Fibroblast of lung (primary cell): Measurements from ENCODE around the gene TP73.

Source experiments
- CTCF ChIP-seq, 2 donors: IDR thresholded peaks in 1 of 2; conservative IDR thresholded peaks in 1 of 2; 1 replicate in 1 of 2; 2 replicates in 1 of 2; pipeline ENCODE4 v1.5.1; 2011 to 2012; ENCODE audit warnings: low read length in 2 of 2, control low read depth in 1 of 2, inconsistent platforms in 1 of 2, low read depth in 1 of 2, mild to moderate bottlenecking in 1 of 2
- EZH2 ChIP-seq: IDR thresholded peaks from 2 replicates; pipeline ENCODE4 v1.5.1; 2012; ENCODE audit warnings: low read length, control low read depth, mild to moderate bottlenecking; ENCODE audit errors: missing control alignments

GRCh38 chr1:3717715-3718601 lies 65.6 kb downstream of the TP73 start:
- TF ChIP-seq CTCF (conservative IDR thresholded peaks at IDR 0.05 in 1 of 2, IDR thresholded peaks at IDR 0.05 in 1 of 2; ENCODE audit: low read depth in 1 of 2, low read length in 2 of 2) = no peak
- TF ChIP-seq EZH2 = no peak
